Stimulated activated CD8-positive, alpha-beta memory T cell treated with anti-CD3 and anti-CD28 coated beads, Interleukin-12 subunit alpha, Interleukin-12 subunit beta, amount 100 ng/mL, for 24 hours (primary cell): Measurements from ENCODE around the gene PRKCE.

ENCODE experiments used
- DNase-seq: peaks from one replicate; pipeline ENCODE4 v3.0.0-alpha.2; 2020; ENCODE audit errors: extremely low read depth

The PRKCE gene

GRCh38 chr2:46227674-46228289 lies 576.3 kb downstream of the PRKCE start:
- no peak for DNase-seq

- no peak for DNase-seq
Observed at GRCh38 chr2:46229134-46230063, 577.9 kb downstream of the PRKCE start.

- DNase-seq, result no peak
Observed at GRCh38 chr2:46230115-46230571, 578.7 kb downstream of the PRKCE start.

- DNase-seq, result no peak
Observed at GRCh38 chr2:46230677-46231425, 579.4 kb downstream of the PRKCE start.

GRCh38 chr2:46231721-46232120 lies 580.2 kb downstream of the PRKCE start:
- DNase-seq, result no peak

- DNase-seq, result no peak
Observed at GRCh38 chr2:46232860-46233259, 581.4 kb downstream of the PRKCE start.

GRCh38 chr2:46236006-46236875 lies 584.8 kb downstream of the PRKCE start:
- no peak for DNase-seq

- DNase-seq, result no peak
Observed at GRCh38 chr2:46236876-46237859, 585.7 kb downstream of the PRKCE start.
